Measurements from ENCODE around the gene HSPG2. TPM values are rescaled to one million over a fixed set of nuclear protein-coding genes. Genes with fewer than 3 reads are reported as not detected.

The HSPG2 gene
- total and polyA plus RNA-seq, 12 donors: 38.7 to 558 (median 273) TPM

DNA sequence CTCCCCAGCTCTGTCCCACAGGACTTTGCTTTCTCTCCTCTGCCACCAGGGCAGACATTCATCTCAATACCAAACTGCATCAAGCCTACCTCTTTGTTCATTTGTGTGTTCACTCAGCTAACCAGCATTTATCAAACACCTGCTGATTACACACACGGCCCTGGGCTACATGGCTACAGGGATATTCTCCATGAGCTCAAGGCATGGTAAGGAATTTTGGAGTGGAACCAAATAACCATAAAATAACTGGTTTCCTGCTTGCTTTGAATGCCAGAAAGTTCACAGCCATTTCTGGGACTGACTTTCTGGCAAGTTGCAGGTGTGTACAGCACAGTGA, 70.4 kb downstream of the HSPG2 start:
- DNase-seq: no peak
- 50 to 71% (median 64%) methylated on average over 1 of the region's 1 CpG for WGBS, 4 donors
- Histone ChIP-seq H3K4me1 (replicated peaks in 1 of 2) (peaks cover 4 to 17% of the 10 kb centered on the region in 2 donors), H3K4me3 (no peak overlapping the region), H3K9me3 (replicated peaks in 1 of 3) (no peaks in the 10 kb centered on the region), H3K27me3 (no peaks in the 10 kb centered on the region), H3K27ac (peak overlapping the region in 1 of 5 donors; percentile 3), H3K36me3 (replicated peaks in 1 of 2) (peaks cover 0 to 55% of the 10 kb centered on the region in 2 donors)
- TF ChIP-seq, protein P1, sequence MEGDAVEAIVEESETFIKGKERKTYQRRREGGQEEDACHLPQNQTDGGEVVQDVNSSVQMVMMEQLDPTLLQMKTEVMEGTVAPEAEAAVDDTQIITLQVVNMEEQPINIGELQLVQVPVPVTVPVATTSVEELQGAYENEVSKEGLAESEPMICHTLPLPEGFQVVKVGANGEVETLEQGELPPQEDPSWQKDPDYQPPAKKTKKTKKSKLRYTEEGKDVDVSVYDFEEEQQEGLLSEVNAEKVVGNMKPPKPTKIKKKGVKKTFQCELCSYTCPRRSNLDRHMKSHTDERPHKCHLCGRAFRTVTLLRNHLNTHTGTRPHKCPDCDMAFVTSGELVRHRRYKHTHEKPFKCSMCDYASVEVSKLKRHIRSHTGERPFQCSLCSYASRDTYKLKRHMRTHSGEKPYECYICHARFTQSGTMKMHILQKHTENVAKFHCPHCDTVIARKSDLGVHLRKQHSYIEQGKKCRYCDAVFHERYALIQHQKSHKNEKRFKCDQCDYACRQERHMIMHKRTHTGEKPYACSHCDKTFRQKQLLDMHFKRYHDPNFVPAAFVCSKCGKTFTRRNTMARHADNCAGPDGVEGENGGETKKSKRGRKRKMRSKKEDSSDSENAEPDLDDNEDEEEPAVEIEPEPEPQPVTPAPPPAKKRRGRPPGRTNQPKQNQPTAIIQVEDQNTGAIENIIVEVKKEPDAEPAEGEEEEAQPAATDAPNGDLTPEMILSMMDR (IDR thresholded peaks at IDR 0.05): no peak
- no peak for TF ChIP-seq POLR2A (IDR thresholded peaks at IDR 0.05)
- intact Hi-C loops (cut with DNase I): loop anchor here in 1 of 2 donors (10.0 kb wide), 1 partner anchor 98 kb away; no protein-coding TSS in a partner anchor

DNA sequence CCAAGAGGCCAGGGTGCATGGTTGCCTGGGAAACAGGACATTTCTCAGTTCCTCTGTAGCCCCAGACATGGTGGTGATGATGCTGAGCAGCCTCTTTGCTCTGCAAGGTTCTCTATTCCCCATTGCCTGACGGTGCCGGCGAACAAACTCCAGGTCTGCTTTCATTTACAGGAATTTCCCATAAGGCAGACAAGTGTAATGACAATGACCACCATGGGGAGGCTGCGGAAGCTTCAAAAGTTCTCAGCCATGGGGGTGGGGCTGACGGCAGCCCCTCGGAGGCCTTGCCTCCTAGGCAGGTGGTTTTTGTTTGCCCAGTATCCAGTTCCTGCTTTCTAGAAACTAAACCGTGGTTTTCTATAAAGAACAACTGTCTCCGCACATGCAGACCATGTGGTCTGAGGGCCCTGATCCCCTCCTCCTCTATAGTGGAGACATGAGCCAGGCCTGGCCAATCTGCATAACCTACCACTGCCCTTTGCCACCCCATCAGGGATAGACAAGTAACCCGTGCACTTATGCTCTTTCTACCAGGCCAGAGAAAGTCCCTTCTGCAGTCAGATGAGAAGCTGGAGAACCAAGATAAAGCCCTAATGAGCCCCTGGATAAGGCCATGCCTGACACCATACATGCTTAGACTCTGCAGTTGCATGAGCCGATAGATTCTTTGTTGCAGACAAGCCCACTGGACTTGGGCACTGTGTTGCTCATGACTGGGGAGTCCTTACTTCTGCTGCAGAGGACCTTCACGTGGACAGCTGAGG, 71.0 kb downstream of the HSPG2 start:
- DNase-seq: no peak
- WGBS, 4 donors: 67 to 87% (median 75%) methylated on average over 9 to 11 of the region's 11 CpGs
- peaks cover 6 to 22% of the 10 kb centered on the region in 2 donors for H3K4me1 ChIP-seq (replicated peaks in 1 of 2)
- H3K9me3 ChIP-seq (replicated peaks in 1 of 3): no peaks in the 10 kb centered on the region
- peaks cover 0 to 55% of the 10 kb centered on the region in 2 donors for H3K36me3 ChIP-seq (replicated peaks in 1 of 2)
- TF ChIP-seq, protein P1 (IDR thresholded peaks at IDR 0.05): no peak
- no peak for TF ChIP-seq POLR2A (IDR thresholded peaks at IDR 0.05)
- H3K27ac ChIP-seq: peak overlapping the region in 1 of 5 donors; percentile 3
- no peaks in the 10 kb centered on the region for H3K27me3 ChIP-seq
- H3K4me3 ChIP-seq: no peak overlapping the region
- intact Hi-C loops (cut with DNase I): loop anchor here in 1 of 2 donors (10.0 kb wide), 1 partner anchor 99 kb away; no protein-coding TSS in a partner anchor

DNA sequence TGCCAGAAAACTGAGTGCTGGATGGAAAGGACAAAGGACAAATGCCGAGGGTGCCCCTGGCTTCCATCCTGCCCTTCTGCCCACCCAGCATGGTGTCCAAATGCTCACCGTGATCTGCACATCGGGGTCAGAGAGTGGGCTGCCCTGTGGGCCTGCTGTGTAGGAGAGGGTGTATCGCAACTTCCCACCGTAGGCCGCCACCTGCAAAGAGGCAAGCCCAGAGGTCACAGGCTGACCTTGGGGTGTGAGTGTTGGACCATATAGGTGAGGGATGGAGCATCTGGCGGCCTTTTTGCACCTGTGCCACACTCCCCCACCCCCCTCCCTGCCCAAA, 71.5 kb downstream of the HSPG2 start:
- intact Hi-C loops (cut with DNase I): loop anchor here in 1 of 2 donors (10.0 kb wide), 1 partner anchor 99 kb away; no protein-coding TSS in a partner anchor
- 86 to 92% (median 89%) methylated on average over 5 to 7 of the region's 7 CpGs for WGBS, 4 donors
- Histone ChIP-seq H3K9me3 (replicated peaks in 1 of 3) (no peaks in the 10 kb centered on the region), H3K36me3 (replicated peaks in 1 of 2) (peaks cover 0 to 61% of the 10 kb centered on the region in 2 donors), H3K4me1 (replicated peaks in 1 of 2) (peaks cover 6 to 22% of the 10 kb centered on the region in 2 donors), H3K4me3 (no peak overlapping the region), H3K27ac (no peak overlapping the region), H3K27me3 (no peaks in the 10 kb centered on the region)
- DNase-seq: no peak
- no peak for TF ChIP-seq POLR2A (IDR thresholded peaks at IDR 0.05)
- TF ChIP-seq, protein P1 (IDR thresholded peaks at IDR 0.05): no peak

DNA sequence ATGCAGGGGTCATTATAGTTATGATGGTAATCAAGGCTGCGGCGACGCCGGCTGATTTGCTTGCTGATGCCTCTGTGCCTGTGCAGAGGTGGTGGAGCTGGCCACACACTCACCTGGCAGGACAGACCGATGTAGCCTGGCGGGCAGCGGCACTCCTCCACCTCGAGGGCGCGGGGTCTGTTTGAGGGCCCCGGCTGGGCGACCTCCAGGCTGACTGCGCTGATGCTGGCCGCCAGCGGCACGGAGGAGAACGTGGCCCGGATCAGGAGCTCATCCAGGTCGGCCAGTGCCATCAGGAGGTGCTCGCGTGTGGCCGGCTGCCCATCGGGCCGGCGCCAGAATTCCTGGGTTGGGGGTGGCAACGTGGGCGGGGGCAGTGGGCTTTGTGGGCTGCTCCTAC, 72.4 kb downstream of the HSPG2 start:
- intact Hi-C loops (cut with DNase I): loop anchor here in 1 of 2 donors (10.0 kb wide), 1 partner anchor 100 kb away; no protein-coding TSS in a partner anchor
- H3K27me3 ChIP-seq: no peaks in the 10 kb centered on the region
- WGBS, 4 donors: 81 to 92% (median 88%) methylated on average over 8 to 27 of the region's 27 CpGs
- H3K9me3 ChIP-seq (replicated peaks in 1 of 3): no peaks in the 10 kb centered on the region
- no peak for DNase-seq
- no peak for TF ChIP-seq POLR2A (IDR thresholded peaks at IDR 0.05)
- TF ChIP-seq, protein P1 (IDR thresholded peaks at IDR 0.05): no peak
- H3K4me3 ChIP-seq: no peak overlapping the region
- H3K4me1 ChIP-seq (replicated peaks in 1 of 2): peaks cover 6 to 16% of the 10 kb centered on the region in 2 donors
- H3K36me3 ChIP-seq (replicated peaks in 1 of 2): peaks cover 0 to 69% of the 10 kb centered on the region in 2 donors
- H3K27ac ChIP-seq: no peak overlapping the region
